G401 (cell line): ENCODE data around the gene TMEM132E. TPM values are rescaled to one million over a fixed set of nuclear protein-coding genes. Genes with fewer than 3 reads are reported as not detected.

Source experiments
- DNase-seq: peaks from one replicate; pipeline ENCODE4 v3.0.0-alpha.2; 2015; ENCODE audit warnings: low spot score
- in situ Hi-C: cut with HindIII; loops from 2 replicates; pipeline ENCODE4 v1.10.0; 2016; ENCODE audit warnings: low sequenced_read_pairs, mixed read lengths
- total RNA-seq: library from RNA; depleted of rRNA; stranded (reverse); fragments of >200 nt; shearing (Covaris generic); gene quantifications from 2 replicates; pipeline ENCODE4 v1.2.3, GENCODE V29; 2014

TMEM132E gene
- total RNA-seq, 1 experiment from 2014 or later, result not detected

GRCh38 chr17:34567691-34568465, 11.5 kb upstream of the TMEM132E start:
- DNase-seq, result no peak
- in situ Hi-C loops, result no loop called here

GRCh38 chr17:34568953-34569352, 10.4 kb upstream of the TMEM132E start:
- no peak for DNase-seq
- in situ Hi-C loops, result no loop called here

DNA sequence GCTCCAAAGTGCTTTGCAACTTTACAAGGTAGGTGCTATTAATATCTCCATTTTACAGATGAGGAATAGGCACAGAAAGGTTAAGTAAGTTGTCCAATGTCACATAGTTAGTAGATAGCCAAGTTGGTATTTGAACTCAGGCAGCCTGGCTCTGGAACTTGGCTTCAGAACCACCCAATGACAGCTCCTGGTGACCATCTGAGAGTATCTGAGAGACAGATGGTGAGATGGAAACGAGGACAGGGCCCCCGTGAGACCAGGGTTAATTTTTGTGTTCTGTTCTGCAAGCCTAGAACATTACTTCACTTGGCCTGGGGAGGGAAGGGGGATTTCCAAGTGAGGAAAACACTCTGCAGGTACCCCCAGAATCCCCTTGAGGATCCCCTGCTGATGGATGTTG, 9.8 kb upstream of the TMEM132E start:
- in situ Hi-C loops, result no loop called here

DNA sequence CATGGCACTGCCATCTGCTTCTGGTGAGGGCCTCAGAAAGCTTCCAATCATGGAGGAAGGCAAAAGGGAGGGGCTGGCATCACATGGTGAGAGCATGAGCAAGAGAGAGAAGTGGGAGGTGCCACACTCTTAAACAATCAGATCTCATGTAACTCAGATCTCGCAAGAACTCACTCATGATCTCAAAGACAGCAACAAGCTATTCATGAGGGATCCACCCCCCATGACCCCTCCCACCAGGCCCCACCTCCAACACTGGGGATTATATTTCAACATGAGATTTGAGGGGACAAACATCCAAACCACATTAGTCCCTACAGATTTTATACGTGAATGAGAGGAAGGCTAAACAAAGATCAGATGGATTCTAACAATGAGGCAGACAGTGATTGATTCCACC, 8.9 kb upstream of the TMEM132E start:
- in situ Hi-C loops, result no loop called here

More for the DNA sequence above, 9.8 kb upstream of the TMEM132E start:
- peak; percentile 89 for DNase-seq

DNA sequence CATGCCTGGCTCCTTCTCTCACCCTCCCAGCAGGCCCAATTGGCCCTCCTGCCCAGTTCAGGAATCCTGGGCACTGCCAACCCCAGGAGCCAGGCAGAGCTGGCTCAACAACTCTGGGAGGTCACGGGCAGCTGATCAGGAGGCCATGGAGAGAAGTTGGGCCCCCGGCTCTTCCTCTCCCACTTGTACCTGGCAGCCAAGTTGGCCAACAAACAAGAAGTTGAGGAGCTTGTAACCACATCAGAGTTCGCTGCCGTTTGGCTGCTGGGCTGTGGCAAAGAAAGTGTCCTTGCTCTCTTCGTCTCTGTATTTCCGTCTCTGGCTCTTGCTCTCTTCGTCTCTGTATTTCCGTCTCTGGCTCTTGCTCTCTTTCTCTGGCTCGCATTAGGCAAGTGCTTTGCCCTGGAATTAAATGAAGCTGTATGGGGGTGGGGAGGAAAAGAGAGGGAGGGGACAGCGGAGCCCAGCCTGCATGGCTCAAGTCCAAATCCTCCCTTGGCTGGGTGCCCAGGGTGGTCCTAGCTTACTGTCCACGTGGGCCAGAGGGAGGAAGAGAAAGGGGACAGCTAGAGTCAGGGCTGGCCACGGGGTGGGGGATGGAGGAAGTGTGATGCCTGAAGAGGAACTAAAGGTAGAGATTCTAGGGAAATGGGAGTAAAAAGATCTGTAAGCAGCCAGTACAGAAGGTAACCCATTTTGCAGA, 7.8 kb upstream of the TMEM132E start:
- in situ Hi-C loops, result no loop called here
- no peak for DNase-seq

More for the DNA sequence above, 8.9 kb upstream of the TMEM132E start:
- no peak for DNase-seq

- in situ Hi-C loops, result no loop called here
Observed at GRCh38 chr17:34572483-34572882, 6.9 kb upstream of the TMEM132E start.

GRCh38 chr17:34575182-34575581, 4.2 kb upstream of the TMEM132E start:
- in situ Hi-C loops, result no loop called here
- DNase-seq, result no peak

More at GRCh38 chr17:34572483-34572882, 6.9 kb upstream of the TMEM132E start:
- DNase-seq, result no peak

GRCh38 chr17:34578016-34578415, 1.4 kb upstream of the TMEM132E start:
- in situ Hi-C loops, result no loop called here
- DNase-seq, result no peak

DNA sequence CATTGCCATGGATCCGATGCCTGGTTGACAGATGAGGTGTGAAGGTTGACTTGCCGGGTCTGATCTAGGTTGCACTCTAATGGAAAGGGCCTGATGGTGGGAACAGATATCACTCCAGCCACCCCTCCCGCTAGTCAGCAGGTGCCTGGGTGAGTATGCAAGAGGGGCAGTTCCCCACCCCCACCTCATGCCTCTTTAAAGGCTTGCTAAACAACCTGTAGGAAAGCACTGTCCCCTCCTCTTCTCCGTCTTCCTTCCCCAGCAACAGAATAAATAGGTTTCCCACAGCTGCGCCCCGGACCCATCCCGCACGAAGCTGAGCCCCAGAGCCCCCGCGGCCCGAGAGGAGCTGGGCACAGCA, 746 bp upstream of the TMEM132E start:
- in situ Hi-C loops, result no loop called here
- peak; percentile 29 for DNase-seq

GRCh38 chr17:34579979-34580684, 750 bp downstream of the TMEM132E start:
- DNase-seq, result peak; percentile 43
- in situ Hi-C loops, result no loop called here

- in situ Hi-C loops, result no loop called here
- DNase-seq, result peak; percentile 25
Observed at GRCh38 chr17:34580685-34581445, 1.5 kb downstream of the TMEM132E start.

GRCh38 chr17:34581446-34582184, 2.2 kb downstream of the TMEM132E start:
- peak; percentile 29 for DNase-seq
- in situ Hi-C loops, result no loop called here

DNA sequence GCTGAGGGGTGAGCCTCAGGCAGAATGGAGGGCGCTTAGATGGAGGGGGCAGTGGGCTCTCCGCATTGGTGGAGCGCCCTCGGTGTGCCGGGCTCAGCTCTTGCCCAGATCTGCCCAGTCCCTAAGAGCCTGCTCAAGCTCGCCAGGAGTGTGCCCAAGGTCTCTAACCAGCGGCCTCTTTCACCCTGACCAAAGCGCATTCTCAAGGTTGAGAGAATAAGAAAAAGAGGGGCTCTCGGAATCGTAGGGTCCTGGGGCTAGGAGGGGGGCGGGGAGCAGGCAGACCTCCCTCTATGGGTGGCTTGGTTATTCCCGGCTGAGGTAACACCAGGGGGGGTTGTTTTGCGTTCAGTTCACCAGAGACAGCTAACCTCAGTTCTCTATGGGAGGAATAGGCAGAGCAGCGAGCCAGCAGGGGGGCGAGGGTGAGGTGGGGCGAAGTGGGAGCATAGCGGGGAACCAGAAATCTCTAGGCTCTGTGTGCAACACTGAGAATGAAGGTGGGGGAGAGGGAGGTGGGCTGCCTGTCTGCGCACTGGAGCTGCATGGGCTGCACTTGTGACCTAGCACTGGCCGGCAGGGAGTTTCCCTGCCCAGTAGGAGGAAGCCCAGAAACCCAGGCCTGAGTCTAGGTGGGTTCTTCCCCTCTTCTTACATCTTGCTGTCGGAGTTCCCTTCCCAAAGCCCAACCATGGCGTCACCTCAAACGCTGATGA, 3.0 kb downstream of the TMEM132E start:
- peak; percentile 57 for DNase-seq
- in situ Hi-C loops, result no loop called here

GRCh38 chr17:34582901-34583245, 3.5 kb downstream of the TMEM132E start:
- in situ Hi-C loops, result no loop called here

GRCh38 chr17:34584805-34585416, 5.5 kb downstream of the TMEM132E start:
- peak; percentile 79 for DNase-seq
- in situ Hi-C loops, result no loop called here

More at GRCh38 chr17:34582901-34583245, 3.5 kb downstream of the TMEM132E start:
- peak; percentile 63 for DNase-seq

DNA sequence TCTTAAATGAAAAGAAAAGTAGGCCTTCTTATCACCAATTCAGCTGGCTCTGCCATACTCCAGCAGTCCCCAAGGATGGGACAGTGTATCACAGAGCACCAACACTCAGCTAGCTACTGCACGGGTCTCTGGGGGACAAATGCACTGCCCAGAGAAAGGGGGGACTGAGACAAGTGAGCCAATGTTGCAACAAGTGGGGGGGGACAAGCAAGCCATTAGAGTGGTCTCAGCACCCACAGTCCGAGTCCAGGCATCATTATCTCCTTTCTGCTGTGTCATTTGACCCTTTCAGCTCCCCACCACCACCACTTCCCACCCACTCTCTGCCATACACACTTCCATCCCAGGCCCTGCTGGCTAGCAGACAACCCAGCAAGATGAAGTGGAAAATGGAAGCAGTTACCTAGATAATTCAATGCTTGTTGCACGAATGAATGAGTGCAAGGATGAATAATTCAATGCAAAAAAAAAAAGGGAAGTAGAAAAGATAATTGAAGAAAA, 7.0 kb downstream of the TMEM132E start:
- in situ Hi-C loops, result no loop called here
- no peak for DNase-seq

GRCh38 chr17:34588266-34588665, 8.9 kb downstream of the TMEM132E start:
- in situ Hi-C loops, result no loop called here
- no peak for DNase-seq
